K562 (cell line): ENCODE data around the gene RPLP2. TPM values are rescaled to one million over a fixed set of nuclear protein-coding genes. Genes with fewer than 3 reads are reported as not detected.

Experiments used
- ARNT ChIP-seq, 2 experiments: fragments of 450-650 bp; IDR thresholded peaks; 2 replicates each; pipeline ENCODE4 v1.6.1; 2016; ENCODE audit warnings: mild to moderate bottlenecking in 1 of 2
- CBX2 ChIP-seq: fragments of 200-600 bp; sonication (generic); IDR thresholded peaks from one replicate; pipeline ENCODE4 v1.6.1; 2012; ENCODE audit warnings: mild to moderate bottlenecking, low read length, inconsistent platforms; ENCODE audit not compliant: insufficient read depth, poor library complexity, severe bottlenecking
- GTF3C2 ChIP-seq: IDR thresholded peaks from 3 replicates; pipeline ENCODE4 v1.6.1; 2011; ENCODE audit warnings: borderline replicate concordance, mild to moderate bottlenecking, moderate library complexity; ENCODE audit not compliant: insufficient read length; ENCODE audit errors: extremely low read depth
- MAZ ChIP-seq, 2 experiments: fragments of 450-650 bp in 1 of 2; sonication (generic) in 1 of 2; formaldehyde crosslinking; IDR thresholded peaks in 1 of 2; conservative IDR thresholded peaks in 1 of 2; 2 replicates each; pipeline versions ENCODE4 v1.4.0 to v1.5.0; 2020; ENCODE audit warnings: mild to moderate bottlenecking in 1 of 2, missing genetic modification reagents in 1 of 2
- MCM2 ChIP-seq: fragments of 450-650 bp; IDR thresholded peaks from 2 replicates; pipeline ENCODE4 v1.6.1; 2017; ENCODE audit warnings: low read depth, mild to moderate bottlenecking
- MTA3 ChIP-seq: fragments of 450-650 bp; formaldehyde crosslinking; IDR thresholded peaks from 2 replicates; pipeline ENCODE4 v1.6.1; 2017; ENCODE audit warnings: mild to moderate bottlenecking, borderline replicate concordance
- PPARD ChIP-seq: fragments of 250-450 bp; sonication (Bioruptor Pico); IDR thresholded peaks from 2 replicates; pipeline ENCODE4 v1.8.0; 2022; ENCODE audit warnings: inconsistent platforms, mild to moderate bottlenecking, moderate library complexity
- RBFOX2 ChIP-seq: fragments of 200-400 bp; formaldehyde crosslinking; IDR thresholded peaks from 2 replicates; pipeline ENCODE4 v1.6.1; 2017; ENCODE audit warnings: low read depth, mild to moderate bottlenecking, low read length, moderate library complexity
- SMARCB1 ChIP-seq: IDR thresholded peaks from 2 replicates; pipeline ENCODE4 v1.6.1; 2011; ENCODE audit warnings: improper control_type of control experiment, low read depth; ENCODE audit not compliant: insufficient read length
- THRB ChIP-seq: fragments of 450-650 bp; formaldehyde crosslinking; conservative IDR thresholded peaks from 2 replicates; pipeline ENCODE4 v1.4.0; 2022; ENCODE audit warnings: mild to moderate bottlenecking, missing genetic modification characterization
- UBTF ChIP-seq, 2 experiments: IDR thresholded peaks; 2 replicates each; pipeline ENCODE4 v1.6.1; 2012; ENCODE audit warnings: improper control_type of control experiment in 2 of 2, low read depth in 2 of 2, low read length in 2 of 2, borderline replicate concordance in 1 of 2
- USF1 ChIP-seq: sonication (generic); formaldehyde crosslinking; IDR thresholded peaks from 2 replicates; pipeline ENCODE4 v1.9.0; 2022; ENCODE audit warnings: mild to moderate bottlenecking, missing genetic modification reagents
- ZHX1 ChIP-seq: fragments of 150-350 bp; conservative IDR thresholded peaks from 2 replicates; pipeline ENCODE4 v1.6.1; 2014; ENCODE audit warnings: low read length
- ZNF184 ChIP-seq: sonication (generic); formaldehyde crosslinking; IDR thresholded peaks from 2 replicates; pipeline ENCODE4 v1.5.0; 2020; ENCODE audit warnings: missing genetic modification reagents
- ZNF696 ChIP-seq: fragments of 250-450 bp; sonication (Bioruptor Pico); conservative IDR thresholded peaks from 2 replicates; pipeline ENCODE4 v1.4.0; 2020; ENCODE audit warnings: mild to moderate bottlenecking, moderate library complexity
- ZNF79 ChIP-seq: fragments of 250-450 bp; sonication (Bioruptor Pico); IDR thresholded peaks from 2 replicates; pipeline ENCODE4 v1.4.0; 2020; ENCODE audit warnings: low read depth, mild to moderate bottlenecking, moderate library complexity
- polyA plus RNA-seq, 8 experiments: library from polyadenylated mRNA; depleted of rRNA in 4 of 8; stranded (reverse) in 5 of 8; unstranded in 3 of 8; fragments of >200 nt; fragmentation: Nextera tagmentation in 2 of 8; fragmentation: Illumina TruSeq in 1 of 8; extraction: Ambion mirVana in 2 of 8; extraction: Trizol in 1 of 8; gene quantifications; 2 replicates each; pipeline versions ENCODE4 v1.2.1 to v1.2.3, GENCODE V29; 2011 to 2014; ENCODE audit warnings: inconsistent platforms in 1 of 8, missing spikeins in 1 of 8
- total RNA-seq, 7 experiments: library from RNA; depleted of rRNA in 6 of 7; stranded (reverse); fragments of >200 nt in 6 of 7; fragmentation: Illumina TruSeq in 2 of 7; extraction: Trizol in 2 of 7; gene quantifications; 2 replicates each; pipeline versions ENCODE4 v1.2.1 to v1.2.3, GENCODE V29; 2011 to 2021; ENCODE audit warnings: low replicate concordance in 1 of 7

The RPLP2 gene
- total and polyA plus RNA-seq, 9 of the 15 experiments (the other 6 are each of a cell fraction or from before 2014, with no cell fraction given): 528 to 3,807 (median 1,633) TPM

- no peak for TF ChIP-seq GTF3C2
- TF ChIP-seq ZNF79 (CRISPR knock-in tag): no peak
- TF ChIP-seq MTA3: no peak
- no peak for TF ChIP-seq ZNF184 (CRISPR knock-in tag)
- no peak for TF ChIP-seq ZNF696 (CRISPR knock-in tag)
- no peak for TF ChIP-seq CBX2
- TF ChIP-seq THRB (CRISPR knock-in tag): no peak
- TF ChIP-seq ZHX1: no peak
- TF ChIP-seq SMARCB1: no peak
- TF ChIP-seq UBTF (IDR thresholded peaks at IDR 0.05; ENCODE audit: borderline replicate concordance in 1 of 2, low read depth in 2 of 2, low read length in 2 of 2): no peak
- no peak for TF ChIP-seq ARNT (IDR thresholded peaks at IDR 0.05)
- no peak for TF ChIP-seq MAZ (CRISPR knock-in tag; conservative IDR thresholded peaks at IDR 0.05 in 1 of 2, IDR thresholded peaks at IDR 0.05 in 1 of 2)
- TF ChIP-seq PPARD (CRISPR knock-in tag): no peak
- no peak for TF ChIP-seq MCM2
- peak; percentile 64 for TF ChIP-seq RBFOX2
- TF ChIP-seq USF1 (CRISPR knock-in tag): no peak; the same call in 1 of the 2 replicates
Observed at GRCh38 chr11:837189-837989, 27.6 kb downstream of the RPLP2 start (continued).
